GM13976 (cell line): ENCODE measurements around the gene PPP2R2D.

Experiments
- DNase-seq: peaks from one replicate; pipeline ENCODE4 v3.0.0; 2012; ENCODE audit warnings: low spot score
- in situ Hi-C: fragments of 300-500 bp; cut with MboI; formaldehyde crosslinking; loops from one replicate; pipeline ENCODE4 v1.12.0; 2022; ENCODE audit warnings: low sequenced_read_pairs, mixed read lengths, inconsistent platforms; ENCODE audit not compliant: unreplicated experiment
- TF ChIP-seq, protein P1 (sequence below): IDR thresholded peaks from 2 replicates; pipeline ENCODE4 v1.5.1; 2012; ENCODE audit warnings: borderline replicate concordance, mild to moderate bottlenecking; ENCODE audit not compliant: insufficient read depth; ENCODE audit errors: extremely low read depth, missing control alignments, control extremely low read depth

Gene PPP2R2D

DNA sequence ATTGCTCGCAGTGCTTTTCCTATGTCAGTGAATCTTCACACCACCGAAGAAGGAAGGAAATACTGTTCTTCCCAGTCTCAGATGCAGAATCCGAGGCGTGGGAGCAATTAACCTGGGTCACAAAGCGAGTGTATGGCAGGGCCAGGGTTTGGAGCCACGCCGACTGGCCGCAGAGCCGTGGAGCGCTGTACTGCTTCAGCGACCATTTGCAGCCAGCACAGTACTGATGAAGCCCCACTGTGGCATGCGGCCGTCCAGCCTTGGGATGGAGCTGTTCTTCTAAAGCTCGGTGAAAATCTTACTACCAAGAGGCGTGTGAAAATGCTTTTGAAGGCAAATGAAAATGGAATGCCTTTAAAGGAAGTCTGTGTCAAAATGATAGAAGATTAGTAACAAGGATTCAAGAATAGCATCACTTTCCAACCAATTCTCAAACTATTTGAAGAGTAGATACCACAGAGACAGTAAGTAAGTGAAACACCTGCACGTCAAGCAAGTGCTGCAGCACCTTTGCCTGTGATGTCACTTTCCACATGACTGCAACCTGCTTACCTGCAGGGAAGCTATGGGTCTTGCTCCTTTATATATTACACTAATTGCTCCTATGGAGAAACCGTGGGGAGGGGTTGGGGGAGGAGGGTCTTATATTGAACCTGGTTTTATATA lies 4.9 kb downstream of the PPP2R2D start:
- TF ChIP-seq, protein P1, sequence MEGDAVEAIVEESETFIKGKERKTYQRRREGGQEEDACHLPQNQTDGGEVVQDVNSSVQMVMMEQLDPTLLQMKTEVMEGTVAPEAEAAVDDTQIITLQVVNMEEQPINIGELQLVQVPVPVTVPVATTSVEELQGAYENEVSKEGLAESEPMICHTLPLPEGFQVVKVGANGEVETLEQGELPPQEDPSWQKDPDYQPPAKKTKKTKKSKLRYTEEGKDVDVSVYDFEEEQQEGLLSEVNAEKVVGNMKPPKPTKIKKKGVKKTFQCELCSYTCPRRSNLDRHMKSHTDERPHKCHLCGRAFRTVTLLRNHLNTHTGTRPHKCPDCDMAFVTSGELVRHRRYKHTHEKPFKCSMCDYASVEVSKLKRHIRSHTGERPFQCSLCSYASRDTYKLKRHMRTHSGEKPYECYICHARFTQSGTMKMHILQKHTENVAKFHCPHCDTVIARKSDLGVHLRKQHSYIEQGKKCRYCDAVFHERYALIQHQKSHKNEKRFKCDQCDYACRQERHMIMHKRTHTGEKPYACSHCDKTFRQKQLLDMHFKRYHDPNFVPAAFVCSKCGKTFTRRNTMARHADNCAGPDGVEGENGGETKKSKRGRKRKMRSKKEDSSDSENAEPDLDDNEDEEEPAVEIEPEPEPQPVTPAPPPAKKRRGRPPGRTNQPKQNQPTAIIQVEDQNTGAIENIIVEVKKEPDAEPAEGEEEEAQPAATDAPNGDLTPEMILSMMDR: no peak
- no peak for DNase-seq

DNA sequence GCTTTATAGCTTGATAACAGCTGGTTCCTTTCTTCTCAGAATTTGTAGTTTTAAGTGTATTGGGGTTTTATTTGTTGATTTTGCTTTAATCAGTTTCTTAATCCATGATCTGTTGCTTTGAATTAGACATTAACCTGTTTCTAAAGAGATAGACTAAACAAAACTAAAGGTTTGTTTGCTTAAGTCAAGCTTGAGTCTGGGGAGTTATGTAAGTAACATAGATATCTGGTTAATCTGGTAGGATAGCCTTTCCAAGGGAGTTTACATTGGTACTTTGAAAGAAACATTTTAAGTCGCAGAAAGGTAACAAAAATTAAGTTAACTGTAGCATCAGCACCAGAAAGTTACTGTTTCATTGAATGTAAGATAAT lies 5.4 kb downstream of the PPP2R2D start:
- in situ Hi-C loops: no loop called here
- DNase-seq: no peak
- TF ChIP-seq, protein P1: no peak

More for the DNA sequence above, 4.9 kb downstream of the PPP2R2D start:
- in situ Hi-C loops: no loop called here

DNA sequence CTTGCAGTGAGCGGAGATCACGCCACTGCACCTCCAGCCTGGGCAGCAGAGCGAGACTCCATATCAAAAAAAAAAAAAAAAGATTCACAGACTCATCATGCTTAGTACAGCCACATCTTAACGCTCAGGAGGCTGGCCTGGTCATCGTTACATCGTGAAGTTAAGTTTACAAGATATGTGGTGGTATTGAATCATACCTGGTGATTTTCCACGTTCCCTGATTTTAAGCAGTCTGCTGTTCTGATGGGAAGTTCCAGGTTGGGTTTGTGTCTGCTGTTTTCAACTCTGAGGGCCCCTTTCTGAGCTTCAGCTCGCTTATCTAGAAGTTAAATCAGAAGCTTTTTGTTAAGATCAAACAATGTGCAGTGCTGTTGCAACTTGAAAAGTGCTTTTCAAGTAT lies 6.9 kb downstream of the PPP2R2D start:
- in situ Hi-C loops: no loop called here
- TF ChIP-seq, protein P1: no peak
- no peak for DNase-seq

- in situ Hi-C loops: no loop called here
- DNase-seq: no peak
These were observed 7.3 kb downstream of the PPP2R2D start for GRCh38 chr10:131908151-131908550.

GRCh38 chr10:131909014-131909808 lies 8.4 kb downstream of the PPP2R2D start:
- in situ Hi-C loops: no loop called here
- no peak for DNase-seq
- TF ChIP-seq, protein P1: no peak

More at GRCh38 chr10:131908151-131908550, 7.3 kb downstream of the PPP2R2D start:
- TF ChIP-seq, protein P1: no peak

DNA sequence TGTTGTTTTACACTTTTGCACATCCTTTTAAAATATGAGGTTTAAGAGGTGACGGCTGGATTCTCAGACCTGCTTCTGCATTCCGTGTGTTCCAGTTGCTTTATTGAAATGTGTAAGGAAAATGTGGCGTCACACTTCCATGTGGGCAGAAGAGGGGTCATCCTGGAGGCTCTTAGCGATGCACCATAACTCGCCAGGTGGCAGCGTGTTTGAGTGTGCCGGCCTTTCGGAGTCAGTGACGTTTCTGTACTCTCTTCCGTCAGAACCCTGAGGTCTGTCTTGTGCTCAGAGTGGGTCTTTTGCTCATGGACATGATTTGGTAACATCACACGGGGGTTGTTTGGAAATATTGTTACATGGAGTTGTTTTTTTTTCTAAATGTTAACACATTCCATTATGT lies 9.1 kb downstream of the PPP2R2D start:
- in situ Hi-C loops: no loop called here
- no peak for DNase-seq

More for the DNA sequence above, 9.1 kb downstream of the PPP2R2D start:
- TF ChIP-seq, protein P1: no peak
